ENCODE data around the gene GNG2.

Gene GNG2

GRCh38 chr14:51844081-51844881 is 16.1 kb upstream of the GNG2 start:
- TF ChIP-seq CTCF (IDR thresholded peaks at IDR 0.05; ENCODE audit: borderline replicate concordance, insufficient read depth, low read depth, low read length), result no peak

DNA sequence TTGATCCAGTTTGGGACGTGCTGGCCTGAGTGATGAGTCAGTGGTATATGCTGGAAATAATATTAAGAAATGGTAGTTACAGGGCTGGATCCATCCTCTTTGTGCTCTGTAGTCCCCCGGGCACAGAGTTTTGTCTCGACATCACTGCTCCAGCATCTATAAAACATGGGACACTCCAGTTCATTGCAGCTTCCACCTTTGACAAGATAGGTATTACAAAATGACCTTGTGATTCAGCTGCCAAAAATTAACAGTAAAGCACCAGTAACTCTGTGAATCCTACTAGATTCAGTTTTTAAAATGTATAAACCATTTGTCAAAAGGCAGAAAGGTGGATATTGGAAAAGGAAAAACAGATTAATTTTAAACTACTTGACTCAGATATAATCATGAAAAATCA is 14.6 kb upstream of the GNG2 start:
- H3K4me3 ChIP-seq (ENCODE audit: low read depth, low read length), result no peak overlapping the region
- no peak for TF ChIP-seq CTCF (IDR thresholded peaks at IDR 0.05; ENCODE audit: borderline replicate concordance, insufficient read depth, low read depth, low read length)

More at GRCh38 chr14:51844081-51844881, 16.1 kb upstream of the GNG2 start:
- no peak overlapping the region for H3K4me3 ChIP-seq (ENCODE audit: low read depth, low read length)

DNA sequence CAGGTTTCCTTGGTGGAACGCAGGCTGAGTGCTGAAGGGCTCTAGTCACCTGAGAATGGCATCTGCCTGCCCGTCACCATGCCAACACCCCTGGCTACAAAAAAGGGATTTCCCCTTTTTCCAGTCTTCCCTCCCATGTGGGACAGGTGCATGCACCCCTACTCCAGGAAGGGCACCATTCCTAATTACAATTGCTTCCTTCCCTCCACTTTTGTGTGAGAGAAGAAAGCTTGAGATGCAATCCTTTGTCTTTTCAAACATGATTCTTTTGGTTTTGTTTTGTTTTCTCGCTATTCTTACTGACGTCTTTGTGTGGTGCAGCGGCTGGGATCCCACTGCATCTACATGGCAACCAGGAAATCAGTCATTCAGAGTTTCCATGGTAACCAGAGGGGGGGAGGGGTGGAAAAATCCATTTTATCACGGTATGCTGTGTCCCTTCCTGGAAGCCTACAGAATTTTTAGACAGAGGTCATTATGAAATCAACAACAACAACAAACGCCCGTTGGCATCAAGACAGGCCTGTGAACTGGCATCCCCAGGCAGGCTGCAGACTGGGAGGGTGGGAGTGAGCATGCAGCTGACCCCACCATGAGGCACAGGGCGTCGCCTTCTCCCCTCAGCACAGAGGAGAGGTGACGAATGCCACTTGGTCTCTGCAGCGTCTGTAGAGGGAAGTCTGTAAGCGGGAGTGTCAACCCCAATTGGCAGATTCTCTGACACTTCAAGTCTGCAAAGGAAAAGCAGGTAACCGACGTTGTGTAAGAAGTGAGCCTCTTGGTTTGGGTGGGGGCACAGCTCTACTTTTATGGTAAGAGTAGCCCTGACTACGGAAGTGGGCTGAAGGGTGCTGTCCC is 13.6 kb upstream of the GNG2 start:
- TF ChIP-seq CTCF (IDR thresholded peaks at IDR 0.05; ENCODE audit: borderline replicate concordance, insufficient read depth, low read depth, low read length), result no peak
- peak overlapping the region; percentile 67 for H3K4me3 ChIP-seq (ENCODE audit: low read depth, low read length)

DNA sequence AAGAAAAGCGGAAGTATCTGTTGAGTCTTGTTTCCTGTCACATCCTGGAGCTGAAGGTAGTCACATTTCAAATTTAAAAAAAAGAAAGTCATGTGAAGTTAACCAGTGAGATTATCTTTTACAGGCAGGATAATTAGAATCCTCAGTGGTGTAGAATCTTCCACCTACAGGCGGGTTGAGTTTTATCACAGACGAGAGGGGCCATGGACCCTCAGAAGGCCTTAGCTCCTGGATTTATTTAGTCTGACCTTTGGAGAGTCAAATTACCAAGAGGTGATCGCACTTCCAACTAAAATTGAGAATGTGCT is 13.0 kb upstream of the GNG2 start:
- no peak overlapping the region for H3K4me3 ChIP-seq (ENCODE audit: low read depth, low read length)
- TF ChIP-seq CTCF (IDR thresholded peaks at IDR 0.05; ENCODE audit: borderline replicate concordance, insufficient read depth, low read depth, low read length), result no peak

DNA sequence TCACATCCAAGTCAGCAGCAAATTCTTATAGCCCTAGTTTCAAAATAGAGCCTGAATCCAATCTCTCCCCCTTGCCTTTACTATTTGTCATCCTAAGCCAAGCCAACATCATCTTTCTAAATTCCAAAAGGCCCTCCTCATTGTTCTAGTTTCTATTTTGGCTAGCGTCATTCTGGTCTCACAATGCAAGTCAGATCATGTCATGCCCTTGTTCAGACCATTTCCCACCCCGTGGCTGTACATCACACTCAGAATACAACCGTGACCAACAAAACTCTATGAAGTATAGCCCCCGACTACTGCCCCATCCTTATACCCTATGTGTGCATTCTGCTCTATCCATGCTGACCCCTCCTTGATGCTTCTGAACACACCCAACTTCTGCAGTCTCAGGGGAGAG is 12.3 kb upstream of the GNG2 start:
- TF ChIP-seq CTCF (IDR thresholded peaks at IDR 0.05; ENCODE audit: borderline replicate concordance, insufficient read depth, low read depth, low read length), result no peak
- H3K4me3 ChIP-seq (ENCODE audit: low read depth, low read length), result no peak overlapping the region

- TF ChIP-seq CTCF (IDR thresholded peaks at IDR 0.05; ENCODE audit: borderline replicate concordance, insufficient read depth, low read depth, low read length), result no peak
- H3K4me3 ChIP-seq (ENCODE audit: low read depth, low read length), result no peak overlapping the region
Measured at GRCh38 chr14:51849097-51849496, 11.3 kb upstream of the GNG2 start.

Measured in GM12875 (cell line).